ENCODE data around the gene ZNF597.
A peak's percentile ranks its signal among the peaks of the same experiment; 100 is the strongest.
"Not testable (repeated sequence)": the region's sequence is repeated elsewhere in the genome, so short reads cannot be mapped to it uniquely, and the experiment has no call there.

The ZNF597 gene

DNA sequence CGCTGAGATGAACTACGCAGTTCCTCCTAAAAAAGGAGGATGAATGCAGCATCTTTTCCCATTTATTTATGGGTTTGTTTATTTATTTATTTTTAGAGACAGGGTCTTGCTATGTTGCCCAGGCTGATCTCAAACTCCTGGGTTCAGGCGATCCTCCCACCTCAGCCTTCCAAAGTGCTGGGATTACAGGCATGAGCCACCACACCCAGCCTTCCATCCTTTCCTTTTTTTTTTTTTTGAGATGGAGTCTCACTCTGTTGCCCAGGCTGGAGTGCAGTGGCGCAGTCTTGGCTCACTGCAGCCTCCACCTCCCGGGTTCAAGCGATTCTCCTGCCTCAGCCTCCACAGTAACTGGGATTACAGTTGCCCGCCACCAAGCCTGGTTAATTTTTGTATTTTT lies 31.6 kb upstream of the ZNF597 start:
- DNase-seq = not testable (repeated sequence)

DNA sequence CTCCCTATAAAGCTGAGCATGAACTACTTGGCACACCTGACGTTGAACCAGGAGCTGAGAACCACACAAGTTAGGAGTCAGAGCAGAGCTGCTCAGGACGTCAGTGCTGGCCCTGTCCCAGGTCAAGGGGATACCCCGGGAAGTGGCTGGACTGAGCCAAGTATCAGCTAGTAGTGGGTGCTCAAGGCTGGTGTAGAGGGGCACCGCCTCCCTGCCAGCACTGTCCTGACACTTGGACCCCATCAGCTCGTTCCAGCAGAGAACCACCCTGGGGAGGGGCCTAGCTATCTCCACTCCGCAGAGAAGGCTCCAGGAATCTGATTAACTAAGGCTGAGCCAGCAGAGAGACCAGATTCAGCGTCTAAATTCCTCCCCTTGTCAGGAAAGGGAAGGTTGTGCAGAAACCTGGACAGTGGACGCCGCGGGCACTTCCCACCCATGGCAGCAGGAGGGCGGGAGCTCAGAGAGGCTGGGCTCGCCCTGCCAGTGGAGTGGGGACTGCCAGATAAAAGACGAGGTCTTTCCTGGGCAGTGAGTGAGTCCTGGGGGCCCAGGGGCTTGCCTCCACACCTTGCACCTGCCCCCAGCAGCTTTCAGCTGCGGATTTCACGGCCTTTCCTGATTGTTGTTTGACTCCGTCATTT lies 31.0 kb upstream of the ZNF597 start:
- DNase-seq = no peak

DNA sequence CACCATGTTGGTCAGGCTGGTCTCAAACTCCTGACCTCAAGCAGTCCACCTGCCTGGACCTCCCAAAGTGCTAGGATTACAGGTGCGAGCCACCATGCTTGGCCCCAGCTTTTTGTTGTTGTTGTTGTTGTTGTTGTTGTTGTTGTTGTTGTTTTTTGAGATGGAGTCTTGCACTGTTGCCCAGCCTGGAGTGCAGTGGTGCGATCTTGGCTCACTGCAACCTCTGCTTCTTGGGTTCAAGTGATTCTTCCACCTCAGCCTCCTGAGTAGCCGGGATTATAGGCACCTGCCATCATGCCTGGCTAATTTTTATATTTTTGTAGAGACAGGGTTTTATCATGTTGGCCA lies 30.3 kb upstream of the ZNF597 start:
- not testable (repeated sequence) for DNase-seq

DNA sequence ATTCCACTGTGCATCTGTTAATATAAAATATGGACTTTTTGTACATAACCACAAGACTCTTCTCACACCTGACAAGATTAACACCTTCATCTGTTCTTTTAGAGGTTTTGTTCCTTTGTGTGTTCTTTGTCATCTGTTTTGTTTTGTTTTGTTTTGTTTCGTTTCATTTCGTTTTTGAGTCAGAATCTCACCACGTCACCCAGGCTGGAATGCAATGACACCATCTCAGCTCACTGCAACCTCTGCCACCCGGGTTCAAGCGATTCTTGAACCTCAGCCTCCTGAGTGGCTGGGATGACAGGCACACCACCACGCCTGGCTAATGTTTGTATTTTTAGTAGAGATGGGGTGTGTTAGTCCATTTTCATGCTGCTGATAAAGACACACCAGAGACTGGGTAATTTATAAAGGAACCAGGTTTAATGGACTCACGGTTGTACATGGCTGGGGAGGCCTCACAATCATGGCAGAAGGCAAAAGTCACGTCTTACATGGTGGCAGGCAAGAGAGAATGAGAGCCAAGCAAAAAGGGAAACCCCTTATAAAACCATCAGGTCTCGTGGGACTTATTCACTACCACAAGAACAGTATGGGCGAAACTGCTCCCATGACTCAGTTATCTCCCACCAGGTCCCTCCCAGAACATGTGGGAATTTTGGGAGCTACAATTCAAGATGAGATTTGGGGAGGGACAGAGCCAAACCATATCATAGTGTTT lies 29.7 kb upstream of the ZNF597 start:
- DNase-seq = no peak

DNA sequence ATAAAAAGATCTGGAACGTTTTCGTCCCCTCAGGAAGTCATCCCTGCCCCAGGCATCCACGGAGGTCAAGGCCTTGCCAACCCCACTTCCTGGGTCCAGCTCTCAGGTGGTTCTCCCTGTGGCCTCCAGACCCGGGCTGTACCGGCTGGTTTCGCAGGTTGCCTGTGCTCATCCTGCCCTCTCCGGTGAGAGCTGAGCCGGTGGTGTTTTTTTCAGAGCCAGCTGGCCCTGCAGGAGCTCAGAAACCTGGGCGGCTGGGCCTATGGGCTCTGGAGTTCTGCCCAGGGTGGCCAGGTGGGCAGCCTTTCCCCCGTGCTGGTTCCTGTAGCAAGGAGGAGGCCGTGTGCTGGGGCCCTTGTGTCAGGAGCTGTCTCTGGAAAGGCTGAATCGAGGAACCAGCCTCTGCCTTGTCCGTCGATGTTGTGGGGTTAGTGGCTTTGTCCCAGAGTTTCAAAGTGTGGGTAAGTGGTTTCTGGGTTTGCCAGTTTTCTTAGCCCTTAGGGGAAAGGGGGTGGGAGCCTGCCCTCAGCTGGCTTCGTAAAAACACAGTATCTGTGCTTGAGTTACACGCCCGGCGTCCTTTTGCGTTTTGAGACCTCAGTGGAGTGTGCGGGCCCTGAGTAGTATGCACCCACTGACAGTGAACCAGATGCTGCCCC lies 28.3 kb upstream of the ZNF597 start:
- no peak for DNase-seq

DNA sequence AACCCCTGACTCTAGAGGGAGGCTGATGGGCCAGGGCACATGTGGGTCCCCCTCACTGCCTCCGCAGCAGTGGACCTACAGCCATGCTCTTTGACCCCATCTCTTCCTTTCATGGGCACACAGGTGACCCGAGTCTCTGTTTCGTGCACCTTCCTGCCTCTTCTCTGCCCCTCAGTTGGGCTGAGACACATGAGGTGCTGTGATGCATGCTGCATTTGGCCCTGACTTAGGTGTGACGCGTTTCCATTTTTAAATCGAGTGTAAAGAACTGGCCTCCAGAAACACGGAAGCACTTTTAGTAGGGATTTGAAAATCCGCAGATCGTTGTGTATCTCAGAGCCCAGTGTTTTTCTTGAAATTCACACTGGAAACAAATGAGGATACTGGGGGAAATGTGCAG lies 27.4 kb upstream of the ZNF597 start:
- DNase-seq = no peak

DNA sequence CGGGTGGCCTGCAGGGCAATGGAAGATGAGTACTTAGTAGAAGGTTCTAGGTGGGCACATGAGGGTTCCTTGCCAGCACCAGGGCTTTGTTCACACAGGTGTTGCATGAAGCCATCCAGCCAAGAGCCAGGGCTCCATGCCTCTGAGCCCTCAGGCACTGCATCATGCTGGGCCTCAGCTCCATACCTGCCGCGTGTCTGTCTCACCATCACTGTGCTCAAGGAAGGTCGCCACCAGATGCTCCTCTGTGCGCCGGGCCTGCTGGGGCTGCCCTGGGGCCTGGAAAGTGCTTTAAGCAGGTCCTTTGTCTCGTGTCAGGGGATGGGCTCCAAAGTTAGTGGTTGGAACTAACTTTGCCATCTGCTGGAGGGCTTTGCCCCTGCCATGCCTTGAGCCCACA lies 26.4 kb upstream of the ZNF597 start:
- peak; percentile 1 for DNase-seq

DNA sequence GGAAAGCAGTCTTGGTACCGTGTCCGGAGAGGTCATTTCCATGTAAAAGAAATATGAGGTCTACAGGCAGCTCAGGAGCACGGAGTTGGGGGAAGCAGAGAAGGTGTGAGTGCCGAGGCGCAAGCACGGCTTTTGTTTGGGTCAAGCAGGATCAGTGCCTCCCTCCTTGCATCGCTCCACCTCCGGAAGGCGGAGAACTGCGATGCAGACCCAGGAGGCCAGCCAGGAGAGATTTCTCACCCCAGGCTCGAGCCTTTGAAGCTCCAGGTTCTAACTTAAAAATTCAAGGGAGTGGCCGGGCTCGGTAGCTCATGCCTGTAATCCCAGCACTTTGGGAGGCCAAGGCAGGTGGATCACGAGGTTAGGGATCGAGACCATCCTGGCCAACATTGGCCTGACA lies 25.2 kb upstream of the ZNF597 start:
- DNase-seq = no peak

DNA sequence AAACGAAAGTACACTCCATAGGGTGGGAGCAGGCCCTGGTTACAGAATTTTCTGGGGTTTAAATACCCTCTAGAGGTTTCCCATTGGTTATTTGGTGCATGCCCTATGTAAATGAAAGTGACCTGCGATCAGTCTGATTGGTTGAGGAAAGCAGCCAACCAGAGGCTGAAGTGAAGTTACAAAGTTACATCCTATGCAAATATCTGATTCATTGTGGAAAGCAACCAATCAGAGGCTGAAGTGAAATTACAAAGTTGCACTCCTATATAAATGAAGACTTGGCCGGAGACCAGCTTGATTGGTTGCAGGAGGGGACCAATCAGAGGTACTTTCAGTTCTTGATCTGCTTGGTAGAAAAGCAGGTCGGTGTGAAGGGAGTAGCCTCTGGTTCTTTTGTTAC lies 24.6 kb upstream of the ZNF597 start:
- no peak for DNase-seq

DNA sequence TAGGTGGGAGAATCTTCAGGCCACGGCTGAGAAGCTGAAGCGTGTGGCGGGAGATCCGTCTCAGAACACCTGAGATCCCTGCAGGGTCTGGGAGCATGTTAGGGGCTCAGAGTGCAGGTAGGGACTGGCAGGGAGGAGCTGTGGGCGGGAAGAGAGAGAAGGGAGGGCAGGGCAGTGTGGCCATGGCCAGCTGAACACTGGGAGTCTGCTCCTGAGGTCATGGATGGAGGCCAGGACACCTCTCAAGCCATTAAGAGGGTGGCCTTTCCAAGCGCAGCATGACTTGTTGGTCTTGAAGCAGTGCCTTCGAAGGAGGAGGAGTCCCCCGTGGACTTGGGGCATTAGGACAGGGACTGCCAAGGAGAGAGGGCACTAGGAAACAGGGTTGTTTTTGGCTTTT lies 23.9 kb upstream of the ZNF597 start:
- DNase-seq = no peak

DNA sequence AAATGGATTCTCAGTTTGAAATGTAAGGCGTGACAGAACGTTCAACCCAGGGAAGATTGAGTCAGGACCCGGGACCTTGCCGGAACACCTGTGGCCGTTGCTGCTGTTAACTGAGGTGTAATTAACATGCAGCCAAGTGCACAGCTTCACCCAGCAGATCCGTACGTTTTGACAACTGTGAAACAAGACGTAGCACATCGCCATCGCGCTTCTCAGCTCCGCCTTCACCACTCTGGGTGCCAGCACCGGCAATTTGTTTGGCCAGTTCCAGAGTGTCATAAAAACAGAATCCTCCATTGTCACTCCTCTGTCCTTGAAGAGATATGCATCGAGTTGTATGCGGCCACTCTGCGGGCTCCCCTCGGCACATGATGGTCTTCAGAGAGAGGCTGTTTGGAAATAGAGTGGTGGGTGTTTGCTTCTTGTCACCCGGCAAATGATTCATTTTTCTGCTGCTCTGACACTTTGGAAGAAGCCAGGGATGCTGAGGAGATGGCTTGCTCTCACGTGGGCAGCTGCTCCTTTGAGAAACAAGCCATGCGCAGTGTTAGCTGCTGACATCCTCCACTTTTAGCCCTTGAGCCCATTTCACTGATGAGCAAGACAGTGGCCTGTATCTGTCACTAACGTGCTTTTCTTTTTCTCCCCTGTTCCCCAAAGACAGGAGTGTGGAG lies 22.7 kb upstream of the ZNF597 start:
- no peak for DNase-seq

DNA sequence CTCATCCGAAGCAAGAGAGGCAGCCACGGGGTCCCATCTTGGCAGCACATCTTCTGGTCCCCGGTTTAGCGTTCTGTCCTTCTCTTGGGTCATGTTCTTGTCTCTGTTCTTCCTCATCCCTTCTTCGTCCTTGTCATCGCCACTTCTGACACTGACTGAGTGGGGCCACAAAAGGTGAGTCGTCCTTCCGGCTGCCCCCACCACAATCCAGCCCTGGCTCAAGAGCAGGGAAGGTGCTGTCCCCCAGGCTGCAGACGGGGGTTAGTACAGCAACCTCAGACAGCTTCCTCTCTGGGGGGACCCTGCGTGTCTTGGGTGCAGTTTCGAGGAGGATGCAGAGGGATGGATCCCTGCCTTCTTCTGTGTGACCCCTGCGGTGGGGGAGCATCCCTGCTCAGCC lies 22.0 kb upstream of the ZNF597 start:
- no peak for DNase-seq

DNA sequence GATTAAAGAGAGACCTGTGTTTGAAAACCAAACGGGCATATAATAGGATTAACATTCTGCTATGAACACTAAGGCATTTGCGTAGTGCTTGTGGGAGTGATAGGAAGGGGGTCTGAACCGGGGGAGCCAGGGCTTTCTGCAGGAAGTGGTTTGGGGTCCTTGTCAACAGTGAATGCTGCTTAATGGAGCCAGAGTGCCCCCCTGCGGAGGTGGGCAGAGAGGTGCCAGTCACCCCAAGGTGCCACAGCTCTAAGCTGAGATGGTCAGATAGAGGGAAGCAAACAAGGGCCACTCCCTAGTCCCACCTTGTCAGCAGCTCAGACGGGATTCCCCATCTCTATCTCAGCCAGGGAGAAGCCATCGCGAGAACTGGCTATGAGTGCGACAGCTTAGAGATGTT lies 17.8 kb upstream of the ZNF597 start:
- no peak for DNase-seq

DNA sequence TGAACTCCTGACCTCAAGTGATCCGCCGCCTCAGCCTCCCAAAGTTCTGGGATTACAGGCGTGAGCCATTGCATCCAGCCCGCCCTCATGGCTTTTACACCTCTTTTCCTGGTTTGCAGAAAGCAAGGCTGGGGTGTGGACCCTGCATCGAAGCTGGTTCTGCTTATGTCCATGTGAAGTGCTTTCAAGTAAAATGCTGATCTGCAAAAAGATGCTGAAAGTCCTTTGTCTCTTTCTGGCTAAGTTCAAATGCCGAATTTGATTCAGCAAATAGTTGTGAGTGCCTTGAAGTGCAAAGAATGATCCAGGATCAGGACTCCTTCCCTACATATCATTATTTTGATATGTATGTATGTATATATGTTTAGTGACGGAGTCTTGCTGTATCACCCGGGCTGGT lies 17.3 kb upstream of the ZNF597 start:
- no peak for DNase-seq

DNA sequence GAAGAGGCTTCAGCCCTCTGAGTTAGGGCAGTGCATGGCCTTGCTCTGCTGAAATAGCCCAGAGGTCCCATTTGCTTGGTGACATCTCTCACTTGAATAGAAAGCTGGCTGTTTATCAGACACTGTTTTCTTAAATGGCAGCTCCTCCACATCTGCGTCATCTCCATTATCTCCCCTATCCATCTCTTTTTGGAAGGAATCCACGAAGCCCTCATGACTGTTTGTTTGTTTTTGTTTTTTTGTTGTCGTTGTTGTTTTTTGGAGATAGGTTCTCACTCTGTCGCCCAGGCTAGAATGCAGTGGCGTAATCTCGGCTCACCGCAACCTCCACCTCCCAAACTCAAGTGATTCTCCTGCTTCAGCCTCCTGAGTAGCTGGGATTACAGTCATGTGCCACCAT lies 16.8 kb upstream of the ZNF597 start:
- no peak for DNase-seq

DNA sequence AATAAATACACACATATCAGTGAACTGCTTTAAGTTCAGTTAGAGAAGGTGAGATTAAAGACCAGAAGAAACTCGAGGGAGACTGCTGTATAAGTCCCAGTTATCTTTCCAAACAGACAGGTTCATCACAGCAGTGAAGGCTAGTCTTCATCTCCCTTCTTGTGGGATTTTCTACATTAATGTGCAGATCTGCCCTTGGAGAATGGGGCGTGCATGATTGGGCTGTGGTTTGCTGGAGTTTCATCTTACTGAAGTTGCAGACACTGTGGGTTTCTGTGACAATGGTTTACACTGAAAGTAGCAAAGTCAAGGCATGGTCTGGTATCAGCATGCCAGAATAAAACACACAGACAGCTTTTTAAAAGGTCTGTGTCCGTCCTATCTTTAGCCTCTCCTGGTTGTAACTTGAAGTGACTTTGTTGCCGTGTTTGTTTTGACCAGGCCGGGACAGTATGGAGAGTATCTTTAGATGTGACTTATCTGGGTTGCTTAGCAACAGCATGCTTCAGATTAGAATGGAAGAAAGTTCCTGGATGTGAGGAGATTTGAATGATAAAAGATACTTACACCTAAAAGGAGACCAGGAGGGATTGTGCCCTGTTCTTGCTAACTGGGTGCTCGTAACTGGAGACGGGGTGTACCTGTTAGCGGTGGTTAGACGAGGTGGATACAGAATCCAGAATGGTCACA lies 16.2 kb upstream of the ZNF597 start:
- no peak for DNase-seq

DNA sequence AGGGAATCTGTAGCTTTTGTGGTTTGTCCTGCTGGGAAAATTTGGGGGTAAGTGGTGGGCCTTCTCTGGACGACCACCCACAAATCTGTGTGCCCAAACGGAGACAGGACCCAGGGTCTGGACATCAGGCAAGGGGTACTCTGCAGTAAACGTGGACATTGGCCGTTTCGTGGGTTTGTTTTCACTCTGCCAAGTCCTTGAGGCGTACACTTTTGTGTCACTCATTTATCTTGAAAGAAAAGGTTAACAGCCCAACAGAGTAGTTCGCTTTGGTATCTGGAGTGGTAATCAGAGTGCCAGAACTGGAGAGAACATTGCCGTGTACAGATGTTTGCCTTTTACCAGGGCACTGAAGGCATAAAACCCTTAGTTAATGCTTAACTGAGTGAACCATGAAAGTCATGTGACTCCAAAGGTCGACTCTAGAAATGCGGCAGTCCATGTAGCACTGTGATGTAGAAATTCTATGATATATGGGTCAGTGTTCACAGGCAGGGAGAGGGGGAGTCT lies 15.6 kb upstream of the ZNF597 start:
- DNase-seq = no peak

DNA sequence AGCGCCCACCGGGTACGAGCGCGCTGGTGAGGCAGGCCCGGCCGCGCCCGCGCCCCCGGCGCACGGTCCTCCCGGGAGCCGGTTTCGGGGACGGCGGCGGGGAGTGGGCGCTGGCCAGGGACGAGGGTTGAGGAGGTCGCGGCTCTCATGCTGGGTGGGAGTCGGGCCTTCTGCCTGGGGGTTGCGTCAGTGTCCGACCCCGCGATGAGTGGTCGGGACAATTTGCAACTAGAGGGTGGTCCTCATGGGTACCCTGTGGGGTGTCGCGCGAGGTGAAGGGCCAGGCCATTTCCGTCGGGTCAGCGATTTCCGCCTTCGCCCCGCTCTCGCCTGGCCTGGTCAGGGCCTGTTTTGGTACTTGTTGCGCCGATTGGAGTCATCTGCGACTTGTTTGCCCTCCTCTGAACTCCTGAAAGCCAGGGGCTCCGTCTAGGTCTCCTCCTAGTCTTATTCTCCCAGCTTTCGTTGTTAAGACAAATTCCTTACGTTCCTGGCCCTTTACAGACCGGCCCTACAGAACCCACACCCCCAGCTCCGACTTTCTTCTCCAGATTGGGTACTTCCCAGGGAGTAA lies 15.1 kb upstream of the ZNF597 start:
- no peak for DNase-seq

DNA sequence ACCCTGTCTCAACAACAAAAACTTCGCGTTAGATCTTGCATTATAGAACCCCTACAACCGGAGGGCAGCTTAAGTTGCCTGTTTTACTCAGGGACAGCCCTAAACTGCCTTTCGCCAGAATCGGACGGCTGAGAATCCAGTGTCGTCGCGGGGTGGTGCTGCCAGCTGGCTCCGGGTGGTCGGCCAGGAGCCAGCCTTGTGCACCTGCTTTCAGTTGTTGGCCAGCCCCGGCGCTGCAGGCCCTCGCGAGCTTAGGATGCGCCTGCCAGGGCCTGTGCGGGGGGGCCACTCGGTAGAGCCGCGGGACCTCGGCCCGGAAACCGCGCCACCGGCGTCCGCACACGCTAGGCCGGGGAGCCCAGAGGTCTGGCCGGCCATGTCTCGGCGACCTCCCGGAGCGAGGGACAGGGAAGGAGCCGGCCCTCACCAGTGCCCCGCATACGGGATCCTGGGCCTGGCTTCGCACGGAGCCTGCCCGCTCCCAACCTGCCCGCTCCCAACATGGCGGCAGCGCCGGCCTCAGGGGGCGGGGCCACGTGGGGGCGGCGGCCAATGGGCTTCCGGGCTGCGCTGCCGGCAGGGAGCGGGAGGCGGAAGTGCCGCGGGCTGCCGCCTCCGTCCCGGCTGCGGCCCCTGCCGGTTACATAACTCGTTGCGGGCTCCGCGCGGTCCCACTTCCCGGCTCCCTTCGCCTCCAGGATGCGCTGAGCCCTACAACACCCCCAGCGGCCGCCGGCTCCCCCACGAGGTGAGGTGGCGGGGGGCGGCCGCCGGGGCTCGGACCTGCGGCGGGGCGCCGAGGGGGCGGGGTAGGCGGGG lies 14.3 kb upstream of the ZNF597 start:
- DNase-seq = peak; percentile 95

DNA sequence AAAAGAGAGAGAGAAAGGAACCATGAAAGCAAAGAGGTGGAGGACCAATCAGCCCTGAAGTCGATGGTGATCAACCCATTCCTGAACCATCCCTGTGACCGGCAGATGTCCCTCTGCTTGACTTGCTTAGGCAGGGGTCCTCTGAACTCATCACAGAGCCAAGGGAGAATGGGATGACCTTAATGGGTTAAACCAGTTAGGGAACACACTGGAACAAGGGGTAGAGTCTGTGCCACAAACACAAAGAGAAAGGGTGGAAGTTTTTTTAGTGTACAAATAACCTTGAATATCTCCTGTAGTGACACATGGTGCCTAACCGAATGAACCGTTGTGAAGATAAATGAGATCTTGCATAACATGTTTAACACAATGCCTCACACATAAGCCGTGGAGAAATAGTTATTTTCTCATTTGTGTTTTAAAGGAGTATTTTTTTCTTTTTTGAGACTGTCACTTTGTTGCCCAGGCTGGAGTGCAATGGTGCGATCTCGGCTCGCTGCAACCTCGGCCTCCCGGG lies 11.4 kb upstream of the ZNF597 start:
- DNase-seq = no peak

DNA sequence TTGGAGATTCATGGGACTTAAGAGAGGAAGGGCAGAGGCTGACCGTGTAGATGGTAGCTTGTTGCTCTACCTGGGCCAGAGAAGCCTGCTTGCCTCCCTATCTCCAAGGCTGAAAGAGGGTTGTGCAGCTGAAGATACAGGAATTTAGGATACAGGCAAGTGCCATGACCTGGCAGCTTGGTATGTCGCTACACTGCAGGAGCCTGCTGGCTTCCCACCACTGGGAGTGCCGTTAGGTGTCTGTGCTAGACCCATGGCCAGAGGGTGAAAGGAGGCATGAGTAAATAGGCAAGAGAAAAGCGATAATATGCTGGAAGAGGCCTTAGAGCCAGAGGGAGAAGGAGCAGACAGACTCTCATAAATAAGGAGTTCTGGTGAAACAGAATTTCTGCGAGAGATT lies 10.8 kb upstream of the ZNF597 start:
- peak; percentile 64 for DNase-seq

DNA sequence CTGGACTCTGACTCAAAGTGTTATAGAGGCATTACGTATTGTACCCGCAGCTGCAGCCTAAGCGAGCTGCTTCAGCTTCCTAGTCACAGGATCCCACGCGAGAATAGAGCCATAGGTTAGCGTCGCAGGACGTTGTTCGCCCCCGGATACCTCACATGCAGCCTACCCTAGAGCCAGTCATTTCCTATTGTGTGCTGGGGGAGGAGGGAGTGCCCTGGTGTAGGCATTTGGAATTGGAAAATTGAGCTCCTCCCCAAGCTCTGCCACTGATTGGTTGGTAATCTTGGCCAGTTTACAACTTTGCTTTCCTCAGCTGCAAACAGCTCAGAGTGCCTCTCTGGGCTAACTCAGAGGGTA lies 706 bp upstream of the ZNF597 start:
- DNase-seq = no peak

Measured in 8988T (cell line).